Right lobe of liver (tissue), 4 donors: ENCODE data around the gene HTRA1.

Experiments
- CTCF ChIP-seq, 4 donors: fragments of 200-600 bp in 3 of 4; fragments of 450-650 bp in 1 of 4; IDR thresholded peaks; one replicate each; pipeline versions ENCODE4 v1.5.1 to v1.8.0; 2016 to 2022; ENCODE audit warnings: antibody characterized with exemption in 4 of 4, mild to moderate bottlenecking in 2 of 4
- POLR2A ChIP-seq: fragments of 450-650 bp; IDR thresholded peaks from one replicate; pipeline ENCODE4 v1.6.1; 2017; ENCODE audit warnings: antibody characterized with exemption, mild to moderate bottlenecking
- donor health status: DM: no; HTN: no; CAD: no.
- donor health status: DM: no; HTN: no; CAD: no.
- donor health status: DM: no; HTN: yes; CAD: no.

- TF ChIP-seq CTCF (IDR thresholded peaks at IDR 0.05): no peak
- TF ChIP-seq POLR2A: no peak
Observed at GRCh38 chr10:122445904-122446303, 15.4 kb upstream of the HTRA1 start.
